HepG2 (cell line): Measurements from ENCODE around the gene OR52N2. TPM values are rescaled to one million over a fixed set of nuclear protein-coding genes. Genes with fewer than 3 reads are reported as not detected.

Experiments used
- ATAC-seq: fragments of 200-7000 bp; cut with Tn5 transposase; 3 replicates; pipeline ENCODE4 v1.9.1; 2020; ENCODE audit warnings: mild to moderate bottlenecking, moderate library complexity
- BruUV-seq: library from RNA; stranded (reverse); fragments of 400-500 nt; replicated peaks from 2 replicates; lab custom pipeline; 2021; lab: Mats Ljungman, UMichigan
- CTCF ChIA-PET: fragments of 300-600 bp; formaldehyde crosslinking; extraction: SDS; loops from one replicate; lab custom pipeline; 2021; ENCODE audit warnings: low total read pairs, inconsistent platforms, low intra/inter-chr PET ratio; lab: Yijun Ruan, JAX
- POLR2A ChIA-PET: fragments of 350-600 bp; sonication (Branson Sonifier 250); formaldehyde crosslinking; loops from one replicate; lab custom pipeline; 2020; ENCODE audit warnings: antibody characterized with exemption, inconsistent platforms; lab: Yijun Ruan, JAX
- DNase-seq: peaks from one replicate; pipeline ENCODE4 v3.0.0-alpha.2; 2015; ENCODE audit warnings: low spot score
- FAIRE-seq: peaks from 3 replicates; lab custom pipeline; 2011; peaks lifted over from hg19 to GRCh38; lab: Jason Lieb, UNC
- H2AFZ ChIP-seq: one replicate; pipeline ENCODE4 v1.6.1; 2011; ENCODE audit warnings: low read length, inconsistent platforms
- H3K27ac ChIP-seq: fragments of 300-600 bp; 3 replicates; pipeline ENCODE4 v1.8.0; 2011; ENCODE audit warnings: mixed run types, mild to moderate bottlenecking, mixed read lengths, low read length, inconsistent platforms; ENCODE audit not compliant: insufficient read depth; ENCODE audit errors: extremely low read length
- H3K27me3 ChIP-seq, 2 experiments: fragments of 200-600 bp in 1 of 2; 2 replicates in 1 of 2; 3 replicates in 1 of 2; pipeline versions ENCODE4 v1.6.0 to v1.8.0; 2011; ENCODE audit warnings: low read length in 2 of 2, mild to moderate bottlenecking in 2 of 2, moderate library complexity in 2 of 2, inconsistent platforms in 1 of 2; ENCODE audit not compliant: insufficient read depth in 2 of 2, control insufficient read depth in 1 of 2
- H3K36me3 ChIP-seq, 2 experiments: fragments of 200-600 bp in 1 of 2; replicated peaks in 1 of 2; 2 replicates in 1 of 2; 3 replicates in 1 of 2; pipeline versions ENCODE4 v1.5.1 to v1.8.0; 2011; ENCODE audit warnings: low read length in 2 of 2, inconsistent platforms in 1 of 2; ENCODE audit not compliant: insufficient read depth in 2 of 2, control insufficient read depth in 1 of 2
- H3K4me1 ChIP-seq: 2 replicates; pipeline ENCODE4 v1.5.1; 2012; ENCODE audit warnings: low read length, inconsistent platforms; ENCODE audit not compliant: insufficient read depth
- H3K4me2 ChIP-seq: 2 replicates; pipeline ENCODE4 v1.6.0; 2011; ENCODE audit warnings: low read depth, low read length, inconsistent platforms
- H3K4me3 ChIP-seq, 3 experiments: fragments of 200-600 bp in 1 of 3; sonication (generic), shearing (Covaris generic) in 1 of 3; replicated peaks in 1 of 3; 2 replicates each; pipeline ENCODE4 v1.5.1; 2011 to 2016; ENCODE audit warnings: low read length in 3 of 3, inconsistent platforms in 2 of 3, low read depth in 2 of 3, mild to moderate bottlenecking in 2 of 3, control low read depth in 1 of 3, mixed read lengths in 1 of 3; ENCODE audit not compliant: insufficient read depth in 1 of 3
- H3K79me2 ChIP-seq: one replicate; pipeline ENCODE4 v1.6.1; 2011; ENCODE audit warnings: low read length, inconsistent platforms; ENCODE audit not compliant: insufficient read depth
- H3K9ac ChIP-seq: 2 replicates; pipeline ENCODE4 v1.6.0; 2011; ENCODE audit warnings: mild to moderate bottlenecking, low read depth, low read length, inconsistent platforms; ENCODE audit not compliant: insufficient read depth
- H3K9me3 ChIP-seq: 2 replicates; pipeline ENCODE4 v1.5.1; 2012; ENCODE audit warnings: mild to moderate bottlenecking, low read length
- H4K20me1 ChIP-seq: 2 replicates; pipeline ENCODE4 v1.6.0; 2011; ENCODE audit warnings: inconsistent platforms, mild to moderate bottlenecking, low read length, moderate library complexity; ENCODE audit not compliant: insufficient read depth
- ARID2 ChIP-seq: sonication (generic); formaldehyde crosslinking; IDR thresholded peaks from 2 replicates; pipeline ENCODE4 v1.8.1; 2022; ENCODE audit warnings: mild to moderate bottlenecking, missing genetic modification reagents, borderline replicate concordance
- ARID4A ChIP-seq: sonication (generic); formaldehyde crosslinking; IDR thresholded peaks from 2 replicates; pipeline ENCODE4 v1.5.0; 2020; ENCODE audit warnings: mild to moderate bottlenecking, missing genetic modification reagents, borderline replicate concordance
- DDIT3 ChIP-seq: sonication (generic); formaldehyde crosslinking; IDR thresholded peaks from 2 replicates; pipeline ENCODE4 v1.4.0; 2020; ENCODE audit warnings: mild to moderate bottlenecking, missing genetic modification reagents
- PITX1 ChIP-seq: sonication (generic); formaldehyde crosslinking; IDR thresholded peaks from 2 replicates; pipeline ENCODE4 v1.5.1; 2020; ENCODE audit warnings: mild to moderate bottlenecking, missing genetic modification reagents
- PREB ChIP-seq: sonication (generic); formaldehyde crosslinking; IDR thresholded peaks from 2 replicates; pipeline ENCODE4 v1.4.0; 2020; ENCODE audit warnings: missing genetic modification reagents
- SP4 ChIP-seq: sonication (generic); formaldehyde crosslinking; IDR thresholded peaks from 2 replicates; pipeline ENCODE4 v1.8.1; 2023; ENCODE audit warnings: mild to moderate bottlenecking, missing genetic modification reagents
- TGIF2 ChIP-seq: IDR thresholded peaks from 2 replicates; pipeline ENCODE4 v1.6.1; 2016; ENCODE audit warnings: control low read depth, missing compliant biosample characterization
- TOE1 ChIP-seq: sonication (generic); formaldehyde crosslinking; IDR thresholded peaks from 2 replicates; pipeline ENCODE4 v1.4.0; 2020; ENCODE audit warnings: mild to moderate bottlenecking, missing genetic modification reagents
- TRIM24 ChIP-seq: sonication (generic); formaldehyde crosslinking; IDR thresholded peaks from 2 replicates; pipeline ENCODE4 v1.8.0; 2022; ENCODE audit warnings: mild to moderate bottlenecking, missing genetic modification reagents
- TSC22D2 ChIP-seq: sonication (generic); formaldehyde crosslinking; IDR thresholded peaks from 2 replicates; pipeline ENCODE4 v1.5.1; 2020; ENCODE audit warnings: missing genetic modification reagents, mild to moderate bottlenecking, borderline replicate concordance
- ZGPAT ChIP-seq: IDR thresholded peaks from 2 replicates; pipeline ENCODE4 v1.6.1; 2016; ENCODE audit warnings: mild to moderate bottlenecking
- ZMAT5 ChIP-seq: sonication (generic); formaldehyde crosslinking; IDR thresholded peaks from 2 replicates; pipeline ENCODE4 v1.5.0; 2020; ENCODE audit warnings: mild to moderate bottlenecking, low read depth, missing genetic modification reagents, borderline replicate concordance
- ZNF335 ChIP-seq: sonication (generic); formaldehyde crosslinking; IDR thresholded peaks from 2 replicates; pipeline ENCODE4 v1.4.0; 2020; ENCODE audit warnings: missing genetic modification reagents
- ZNF460 ChIP-seq: sonication (generic); formaldehyde crosslinking; IDR thresholded peaks from 2 replicates; pipeline ENCODE4 v1.5.1; 2020; ENCODE audit warnings: missing genetic modification reagents, mild to moderate bottlenecking, borderline replicate concordance
- ZNF7 ChIP-seq: IDR thresholded peaks from 2 replicates; pipeline ENCODE4 v1.6.1; 2016; ENCODE audit warnings: missing biosample characterization, missing genetic modification reagents
- ZNF720 ChIP-seq: sonication (generic); formaldehyde crosslinking; IDR thresholded peaks from 2 replicates; pipeline ENCODE4 v1.4.0; 2020; ENCODE audit warnings: missing genetic modification reagents
- WGBS: methylation state at CpG from one replicate; pipeline ENCODE4 v1.1.6; 2017; ENCODE audit warnings: low lambda C conversion rate; 5-methylcytosine and 5-hydroxymethylcytosine counted together
- in situ Hi-C: cut with HindIII; loops from 2 replicates; pipeline ENCODE4 v1.10.0; 2017; ENCODE audit warnings: low pct_unique_long_range_greater_than_20kb; ENCODE audit not compliant: extremely low pct_ligation_motif_present
- intact Hi-C: fragments of 100-400 bp; cut with micrococcal nuclease; formaldehyde crosslinking; loops from one replicate; pipeline ENCODE4 v1.10.0; 2022; ENCODE audit not compliant: unreplicated experiment
- polyA plus RNA-seq, 8 experiments: library from polyadenylated mRNA; depleted of rRNA in 3 of 8; stranded (reverse) in 7 of 8; unstranded in 1 of 8; fragments of >200 nt; fragmentation: Illumina TruSeq in 4 of 8; extraction: Trizol in 4 of 8; gene quantifications; 2 replicates each; pipeline versions ENCODE4 v1.2.1 to v1.2.3, GENCODE V29; 2011 to 2016; ENCODE audit warnings: low read depth in 4 of 8, missing spikeins in 1 of 8, mixed read lengths in 1 of 8; ENCODE audit not compliant: insufficient read depth in 1 of 8
- total RNA-seq, 5 experiments: library from RNA; depleted of rRNA; stranded (reverse); fragments of >200 nt; fragmentation: Illumina TruSeq; extraction: Trizol; gene quantifications; 2 replicates each; pipeline ENCODE4 v1.2.3, GENCODE V29; 2016; ENCODE audit warnings: low read depth in 1 of 5

Gene OR52N2
- total and polyA plus RNA-seq, 2 of the 13 experiments (the other 11 are each of a cell fraction or from before 2014, with no cell fraction given) = not detected

DNA sequence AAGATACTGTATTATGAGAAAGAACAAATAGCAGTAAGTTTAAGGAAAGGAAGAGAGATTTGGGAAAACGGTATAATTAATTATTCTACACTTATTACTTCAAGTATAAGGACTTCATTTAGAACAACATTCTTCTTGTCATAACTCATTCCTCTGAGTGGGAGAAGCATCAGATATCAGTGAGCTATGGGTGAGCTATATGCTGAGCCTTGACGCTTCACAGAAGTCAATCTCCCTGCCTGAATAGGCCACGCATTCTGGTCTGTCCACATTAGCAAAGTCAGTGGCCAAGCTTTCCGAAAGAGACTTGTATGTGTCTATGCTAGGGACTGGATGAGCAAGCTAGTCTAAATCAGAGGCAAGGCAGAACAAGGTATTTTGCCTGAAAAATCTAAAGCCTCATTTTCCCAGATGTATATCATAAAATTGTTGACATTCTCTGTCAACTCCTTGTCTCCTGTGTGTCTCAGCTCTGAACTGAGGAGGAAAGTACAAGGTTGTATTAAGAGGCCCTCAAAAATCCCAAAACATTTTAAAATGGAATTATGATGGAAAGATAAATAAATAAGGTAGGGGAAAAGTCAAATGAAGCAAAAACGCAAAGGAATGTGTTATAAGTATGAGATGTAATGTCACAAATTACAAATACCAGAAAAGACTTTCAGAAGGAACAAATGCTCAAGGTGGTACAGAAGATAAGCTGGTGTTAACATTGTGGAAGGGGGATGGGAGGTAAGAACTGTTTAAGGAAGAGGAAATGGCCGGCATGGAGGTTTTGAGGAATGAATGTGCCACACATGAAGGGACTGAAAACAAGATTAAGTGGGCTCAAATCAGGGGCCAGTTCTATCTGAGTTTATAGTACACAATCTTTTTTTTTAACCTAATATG lies 1.4 kb downstream of the OR52N2 start:
- WGBS = 10% methylated on average over 6 of the region's 6 CpGs
- H3K4me2 ChIP-seq = no peak overlapping the region
- no peaks in the 10 kb centered on the region for H3K79me2 ChIP-seq
- peaks cover 1 to 25% of the 10 kb centered on the region in 2 experiments for H3K27me3 ChIP-seq
- H3K9ac ChIP-seq = no peak overlapping the region
- H3K4me3 ChIP-seq = no peak overlapping the region
- POLR2A ChIA-PET = no interaction called here
- no peaks in the 10 kb centered on the region for H3K9me3 ChIP-seq
- H3K4me1 ChIP-seq = peaks cover 18% of the 10 kb centered on the region
- no peaks in the 10 kb centered on the region for H3K36me3 ChIP-seq
- no TSS peak for BruUV-seq
- no peak overlapping the region for H2AFZ ChIP-seq
- ATAC-seq (no peak), DNase-seq (no peak), FAIRE-seq (no peak)
- no peaks in the 10 kb centered on the region for H4K20me1 ChIP-seq
- intact Hi-C loops (no loop called here), in situ Hi-C loops (loop anchor here (5.0 to 10.0 kb wide), 3 partner anchors 125 to 333 kb away; partner anchors contain the start of genes TRIM22 and TRIM5)
- no peak overlapping the region for H3K27ac ChIP-seq
- CTCF ChIA-PET = interaction anchor here (3.1 kb wide), 1 partner anchor 334 kb away, joined by 35 read pairs; no protein-coding TSS in a partner anchor
- TF ChIP-seq TGIF2 (no peak), ZNF335 (CRISPR knock-in tag) (no peak), ZNF720 (CRISPR knock-in tag) (no peak), DDIT3 (no peak), ARID2 (CRISPR knock-in tag) (no peak), PREB (no peak), TRIM24 (no peak), TOE1 (no peak), PITX1 (CRISPR knock-in tag) (no peak), ZNF460 (no peak), ZNF7 (CRISPR knock-in tag) (no peak), ARID4A (CRISPR knock-in tag) (no peak), ZGPAT (CRISPR knock-in tag) (no peak), SP4 (CRISPR knock-in tag) (no peak), ZMAT5 (CRISPR knock-in tag) (no peak), TSC22D2 (CRISPR knock-in tag) (no peak)
